ENCODE results near the gene MRTO4.
"Not testable (repeated sequence)": the region's sequence is repeated elsewhere in the genome, so short reads cannot be mapped to it uniquely, and the experiment has no call there.

GRCh38 chr1:19288324-19289241 lies 37.0 kb downstream of the MRTO4 start, which contains the start of gene AKR7A3:
- TF ChIP-seq SP1 (IDR thresholded peaks at IDR 0.05); CTCF (IDR thresholded peaks at IDR 0.05; ENCODE audit: low read depth, low read length, missing input control); RXRA (IDR thresholded peaks at IDR 0.05); MAX (IDR thresholded peaks at IDR 0.05); RAD21 (IDR thresholded peaks at IDR 0.05); YY1 (IDR thresholded peaks at IDR 0.05); TAF1 (conservative IDR thresholded peaks at IDR 0.05); GABPA (IDR thresholded peaks at IDR 0.05 in 1 of 2, conservative IDR thresholded peaks at IDR 0.05 in 1 of 2); JUND (IDR thresholded peaks at IDR 0.05); ATF3 (IDR thresholded peaks at IDR 0.05); REST (IDR thresholded peaks at IDR 0.05); ZBTB33 (IDR thresholded peaks at IDR 0.05): not testable (repeated sequence)
